Ectodermal cell (in vitro differentiated cells): ENCODE measurements around the gene CDC42EP5.

Experiments used
- H3K27ac ChIP-seq: 2 replicates; pipeline ENCODE4 v1.7.0; 2013; ENCODE audit warnings: mild to moderate bottlenecking, low read depth, low read length; ENCODE audit not compliant: insufficient read depth, poor library complexity, severe bottlenecking
- H3K27me3 ChIP-seq: 2 replicates; pipeline ENCODE4 v1.7.0; 2013; ENCODE audit warnings: mild to moderate bottlenecking, low read length; ENCODE audit not compliant: insufficient read depth, control insufficient read depth, poor library complexity, severe bottlenecking
- H3K36me3 ChIP-seq: one replicate; pipeline ENCODE4 v1.7.0; 2013; ENCODE audit warnings: low read length; ENCODE audit not compliant: control insufficient read depth, insufficient read depth
- H3K4me1 ChIP-seq: one replicate; pipeline ENCODE4 v1.7.0; 2013; ENCODE audit warnings: low read length; ENCODE audit not compliant: control insufficient read depth, insufficient read depth
- H3K4me3 ChIP-seq: 2 replicates; pipeline ENCODE4 v1.7.0; 2013; ENCODE audit warnings: low read depth, low read length, control low read depth; ENCODE audit not compliant: insufficient read depth
- H3K9me3 ChIP-seq: 2 replicates; pipeline ENCODE4 v1.7.0; 2013; ENCODE audit warnings: mild to moderate bottlenecking, low read length, moderate library complexity; ENCODE audit not compliant: control insufficient read depth
- WGBS, 2 experiments: methylation state at CpG; one replicate each; pipeline ENCODE4 v1.1.7; 2013; ENCODE audit warnings: missing lambda C conversion rate in 2 of 2; 5-methylcytosine and 5-hydroxymethylcytosine counted together

CDC42EP5 gene

DNA sequence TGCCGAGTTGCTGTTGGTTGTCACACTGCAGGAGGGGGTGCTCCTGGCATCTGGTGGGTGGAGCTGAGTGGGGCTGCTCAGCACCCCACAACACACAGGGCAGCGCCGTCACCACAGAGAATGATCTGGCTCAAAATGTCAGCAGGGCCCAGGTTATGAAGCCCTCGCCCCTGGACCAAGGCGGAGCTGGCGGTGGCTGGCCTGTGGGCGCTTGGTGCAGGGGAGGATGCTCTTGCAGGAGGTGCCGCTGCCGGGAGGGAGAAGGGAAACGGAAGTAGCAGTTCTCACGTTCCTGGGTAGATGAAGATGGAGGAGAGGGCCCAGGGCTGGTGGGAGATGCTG lies 38.3 kb downstream of the CDC42EP5 start:
- no peaks in the 10 kb centered on the region for H3K27me3 ChIP-seq
- no peak overlapping the region for H3K27ac ChIP-seq
- H3K36me3 ChIP-seq = peaks cover 4% of the 10 kb centered on the region
- no peak overlapping the region for H3K4me3 ChIP-seq
- H3K9me3 ChIP-seq = no peaks in the 10 kb centered on the region
- H3K4me1 ChIP-seq = peaks cover 37% of the 10 kb centered on the region
- WGBS, 2 experiments = 83 to 86% methylated on average over 11 of the region's 11 CpGs

DNA sequence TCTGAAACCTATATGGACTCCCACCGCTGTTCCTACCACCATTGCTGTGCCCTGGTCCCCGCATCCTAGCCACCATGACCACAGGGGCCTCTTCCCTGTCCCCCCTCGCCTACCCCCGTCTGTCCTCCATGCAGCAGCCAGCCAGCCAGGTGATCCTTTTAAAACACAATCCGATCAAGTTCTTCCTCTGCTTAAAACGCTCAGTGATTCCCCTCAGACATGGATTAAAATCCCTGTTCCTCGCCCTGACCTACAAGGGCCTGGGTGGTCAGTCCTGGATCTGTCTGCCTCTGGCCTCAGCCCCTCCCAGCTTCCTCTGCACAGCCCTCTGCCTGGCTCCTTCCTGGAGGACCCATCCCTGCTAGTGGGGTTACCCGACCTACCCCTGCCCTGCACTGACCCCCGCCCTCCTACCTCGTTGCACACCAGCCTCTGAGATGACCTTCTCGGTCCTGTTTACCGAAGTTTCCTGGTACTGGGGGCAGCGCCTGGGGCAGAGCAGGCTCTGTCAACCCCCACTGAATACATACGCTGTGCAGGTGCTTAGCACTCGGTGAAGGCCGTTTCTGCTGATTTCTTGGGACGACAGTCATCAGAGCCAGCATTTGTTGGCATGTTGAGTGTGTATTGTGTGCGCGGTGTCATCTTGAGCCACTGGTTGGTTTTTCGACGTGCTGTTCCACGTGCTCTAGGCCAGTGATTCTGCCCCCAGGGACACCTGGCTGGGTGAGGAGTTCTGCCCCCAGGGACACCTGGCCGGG lies 38.8 kb downstream of the CDC42EP5 start:
- Histone ChIP-seq H3K4me3 (no peak overlapping the region), H3K27ac (no peak overlapping the region), H3K9me3 (no peaks in the 10 kb centered on the region), H3K36me3 (peaks cover 4% of the 10 kb centered on the region), H3K4me1 (peaks cover 39% of the 10 kb centered on the region), H3K27me3 (no peaks in the 10 kb centered on the region)
- 90 to 91% methylated on average over 23 of the region's 23 CpGs for WGBS, 2 experiments

DNA sequence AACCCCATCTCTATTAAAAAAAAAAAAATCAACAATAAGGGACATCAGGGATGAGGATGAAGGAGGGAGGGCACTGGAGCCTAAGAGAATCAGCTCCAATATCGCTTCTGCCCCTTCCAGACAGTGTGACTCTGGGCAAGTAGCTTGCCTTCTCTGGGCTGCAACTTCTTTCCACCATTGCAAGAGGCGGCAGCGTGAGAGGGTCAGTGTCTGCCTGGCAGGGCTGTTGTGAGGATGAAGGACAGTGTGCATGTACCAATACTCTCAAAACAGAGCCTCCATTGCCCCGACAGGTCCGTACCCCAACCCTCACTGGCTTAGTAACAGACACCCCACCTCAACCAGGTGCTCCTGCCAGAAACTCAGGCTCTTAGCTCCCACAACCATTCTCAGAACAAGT lies 39.4 kb downstream of the CDC42EP5 start:
- Histone ChIP-seq H3K4me3 (no peak overlapping the region), H3K4me1 (peaks cover 37% of the 10 kb centered on the region), H3K27me3 (no peaks in the 10 kb centered on the region), H3K9me3 (no peaks in the 10 kb centered on the region), H3K27ac (no peak overlapping the region), H3K36me3 (peaks cover 4% of the 10 kb centered on the region)
- 91 to 95% methylated on average over 5 of the region's 5 CpGs for WGBS, 2 experiments

DNA sequence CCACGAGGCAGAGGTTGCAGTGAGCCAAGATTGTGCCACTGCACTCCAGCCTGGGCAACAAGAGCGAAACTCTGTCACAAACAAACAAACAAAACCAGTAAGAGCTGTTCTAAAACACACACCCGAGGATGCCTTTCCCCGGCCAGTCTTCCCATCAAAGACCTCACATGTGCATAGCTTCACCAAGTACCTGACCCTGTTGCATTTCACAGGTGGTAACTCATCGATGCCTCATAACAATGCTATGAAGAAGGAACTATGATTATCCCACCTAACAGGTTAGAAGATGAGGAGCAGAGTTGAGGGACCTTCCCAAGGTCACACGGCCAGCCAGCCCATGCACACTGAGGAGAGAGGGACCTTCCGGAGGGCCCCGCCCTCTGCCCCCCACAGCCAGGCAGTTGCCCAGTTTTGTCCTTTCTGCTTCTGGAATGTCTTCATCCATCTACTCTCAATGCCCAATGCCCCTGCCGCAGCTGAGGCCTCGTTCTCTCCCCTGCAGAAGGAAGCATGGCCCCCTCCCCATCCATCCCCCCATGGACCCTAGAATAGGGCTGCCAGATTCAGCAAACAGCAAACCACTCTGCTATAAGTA lies 40.9 kb downstream of the CDC42EP5 start:
- H3K4me1 ChIP-seq = peaks cover 37% of the 10 kb centered on the region

DNA sequence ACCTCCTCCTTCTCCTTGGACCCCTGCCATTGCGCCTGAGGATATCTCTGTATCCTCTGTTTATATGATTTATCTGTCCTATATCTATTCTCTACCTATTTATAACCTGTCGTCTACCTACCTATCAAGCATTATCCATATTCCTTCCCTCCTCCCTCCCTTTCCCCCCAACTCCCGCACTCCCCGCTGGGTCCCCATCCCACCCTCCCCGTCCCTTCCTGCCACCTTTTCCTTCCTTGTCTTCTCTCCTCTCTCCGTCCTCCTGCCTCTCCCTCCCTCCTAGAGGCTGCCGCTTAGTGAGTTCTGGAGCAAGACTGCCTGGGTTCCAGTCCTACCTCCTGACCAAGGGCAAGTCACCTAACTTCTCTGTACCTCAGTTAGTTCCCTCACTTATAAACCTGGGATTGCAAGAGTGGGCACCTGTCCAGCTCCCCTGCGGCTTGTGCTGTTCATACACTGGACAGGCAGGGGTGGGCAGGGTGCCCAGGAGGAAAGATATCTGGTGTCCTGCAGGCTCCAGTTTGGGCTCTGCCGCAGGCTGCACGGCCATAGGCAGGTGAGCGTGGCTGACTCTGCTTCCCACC lies 41.7 kb downstream of the CDC42EP5 start:
- H3K9me3 ChIP-seq = no peaks in the 10 kb centered on the region
- 86 to 92% methylated on average over 11 of the region's 11 CpGs for WGBS, 2 experiments
- peaks cover 31% of the 10 kb centered on the region for H3K4me1 ChIP-seq
- H3K27ac ChIP-seq = no peak overlapping the region
- H3K27me3 ChIP-seq = no peaks in the 10 kb centered on the region
- peaks cover 9% of the 10 kb centered on the region for H3K36me3 ChIP-seq
- H3K4me3 ChIP-seq = no peak overlapping the region

More for the DNA sequence above, 40.9 kb downstream of the CDC42EP5 start:
- Histone ChIP-seq H3K9me3 (no peaks in the 10 kb centered on the region), H3K27me3 (no peaks in the 10 kb centered on the region), H3K36me3 (peaks cover 4% of the 10 kb centered on the region), H3K4me3 (no peak overlapping the region), H3K27ac (no peak overlapping the region)
- 78 to 81% methylated on average over 10 of the region's 10 CpGs for WGBS, 2 experiments

DNA sequence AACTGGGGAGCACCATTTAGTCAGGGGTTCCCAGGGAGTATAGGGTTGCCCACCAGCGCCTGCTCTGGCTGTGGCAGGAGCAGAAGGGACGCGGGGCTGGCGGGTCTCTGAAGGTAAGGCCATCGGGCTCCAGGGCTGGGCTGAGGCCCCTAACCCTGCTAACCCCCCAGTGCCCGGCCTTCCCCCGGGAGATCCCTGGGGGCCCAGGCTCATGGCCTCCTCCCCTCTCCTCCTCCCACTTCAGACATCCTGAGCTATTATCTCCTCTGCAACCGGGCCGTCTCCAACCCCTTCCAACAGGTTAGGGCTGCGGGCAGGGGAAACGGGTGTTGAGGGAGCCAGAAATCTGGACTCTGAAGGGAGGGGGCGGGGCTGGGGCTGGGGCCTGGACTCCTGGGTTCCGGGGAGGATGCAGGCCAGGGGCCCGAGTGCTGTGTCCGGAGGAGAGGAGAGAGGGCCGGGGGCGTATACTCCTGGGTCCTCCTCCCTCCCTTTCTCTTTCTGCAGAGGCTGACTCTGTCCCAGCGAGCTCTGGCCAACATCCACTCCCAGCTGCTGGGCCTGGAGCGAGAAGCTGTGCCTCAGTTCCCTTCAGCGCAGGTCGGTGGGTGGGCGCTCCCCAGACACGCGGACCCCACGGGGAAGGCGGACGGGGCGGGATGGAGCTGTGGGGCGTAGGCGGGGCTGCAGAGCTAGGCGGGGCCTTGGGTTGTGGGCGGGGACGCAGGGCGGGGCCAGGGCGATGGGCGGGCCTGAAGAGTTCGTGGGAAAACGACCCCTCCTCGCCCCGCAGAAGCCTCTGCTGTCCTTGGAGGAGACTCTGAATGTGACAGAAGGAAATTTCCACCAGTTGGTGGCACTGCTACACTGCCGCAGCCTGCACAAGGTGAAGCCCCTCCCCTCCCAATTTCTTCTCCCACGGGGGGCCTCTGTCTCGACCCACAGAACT lies 42.5 kb downstream of the CDC42EP5 start:
- Histone ChIP-seq H3K36me3 (peaks cover 9% of the 10 kb centered on the region), H3K27me3 (no peaks in the 10 kb centered on the region), H3K27ac (no peak overlapping the region), H3K4me1 (peaks cover 23% of the 10 kb centered on the region), H3K9me3 (no peaks in the 10 kb centered on the region), H3K4me3 (no peak overlapping the region)
- 18 to 20% methylated on average over 42 to 43 of the region's 43 CpGs for WGBS, 2 experiments

DNA sequence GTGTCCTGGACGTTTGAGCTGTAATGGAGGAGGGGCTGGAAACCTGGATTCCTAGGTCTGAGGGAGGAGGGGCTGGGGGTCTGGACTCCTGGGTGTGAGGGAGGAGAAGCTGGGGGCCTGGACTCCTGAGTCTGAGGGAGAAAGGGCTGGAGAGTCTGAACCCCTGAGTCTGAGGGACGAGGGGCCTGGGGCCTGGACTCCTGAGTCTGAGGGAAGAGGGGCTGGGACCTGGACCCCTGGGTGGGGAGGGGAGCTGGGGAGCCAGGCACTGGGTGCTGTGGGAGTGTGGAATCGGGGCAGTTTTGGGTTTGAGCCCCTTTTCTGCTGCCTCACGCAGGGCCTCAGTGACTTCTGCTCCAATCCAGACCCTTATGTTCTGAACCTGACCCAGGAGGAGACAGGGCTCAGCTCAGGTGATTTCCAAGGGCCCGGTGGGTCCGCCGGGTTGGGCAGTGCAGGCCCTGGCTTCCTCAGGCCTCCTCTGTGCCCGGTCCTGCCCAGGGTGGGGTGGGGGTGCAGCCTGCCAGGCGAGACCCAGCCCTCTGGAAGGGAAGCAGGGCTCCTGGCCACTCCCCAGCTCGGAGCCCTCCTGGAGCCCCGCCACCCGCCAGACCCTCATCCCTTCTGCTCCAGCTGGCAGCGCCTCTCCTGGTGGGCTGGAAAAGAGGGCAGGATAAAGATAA lies 43.4 kb downstream of the CDC42EP5 start:
- Histone ChIP-seq H3K4me1 (peaks cover 14% of the 10 kb centered on the region), H3K4me3 (no peak overlapping the region), H3K27me3 (no peaks in the 10 kb centered on the region), H3K36me3 (peaks cover 14% of the 10 kb centered on the region), H3K9me3 (no peaks in the 10 kb centered on the region), H3K27ac (no peak overlapping the region)
- WGBS, 2 experiments = 82 to 83% methylated on average over 13 of the region's 13 CpGs

DNA sequence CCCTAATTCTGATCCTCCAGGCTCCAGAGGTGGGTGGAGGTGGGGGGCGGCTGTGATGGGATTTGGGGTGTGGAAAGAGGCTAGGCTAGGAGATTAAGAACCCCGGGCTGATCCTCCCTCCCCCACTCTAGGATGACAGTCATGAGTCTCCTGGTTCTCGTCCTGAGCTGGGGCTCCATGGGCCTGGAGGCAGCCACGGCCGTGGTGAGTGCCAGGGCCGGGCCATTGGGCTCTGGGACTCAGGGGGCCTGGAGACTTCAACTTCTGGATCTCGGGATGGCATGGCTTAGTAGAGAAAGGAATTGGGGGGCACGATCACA lies 44.0 kb downstream of the CDC42EP5 start:
- Histone ChIP-seq H3K27me3 (no peaks in the 10 kb centered on the region), H3K4me3 (no peak overlapping the region), H3K27ac (no peak overlapping the region), H3K9me3 (no peaks in the 10 kb centered on the region), H3K36me3 (peaks cover 19% of the 10 kb centered on the region), H3K4me1 (peaks cover 14% of the 10 kb centered on the region)
- 89 to 93% methylated on average over 8 of the region's 8 CpGs for WGBS, 2 experiments

DNA sequence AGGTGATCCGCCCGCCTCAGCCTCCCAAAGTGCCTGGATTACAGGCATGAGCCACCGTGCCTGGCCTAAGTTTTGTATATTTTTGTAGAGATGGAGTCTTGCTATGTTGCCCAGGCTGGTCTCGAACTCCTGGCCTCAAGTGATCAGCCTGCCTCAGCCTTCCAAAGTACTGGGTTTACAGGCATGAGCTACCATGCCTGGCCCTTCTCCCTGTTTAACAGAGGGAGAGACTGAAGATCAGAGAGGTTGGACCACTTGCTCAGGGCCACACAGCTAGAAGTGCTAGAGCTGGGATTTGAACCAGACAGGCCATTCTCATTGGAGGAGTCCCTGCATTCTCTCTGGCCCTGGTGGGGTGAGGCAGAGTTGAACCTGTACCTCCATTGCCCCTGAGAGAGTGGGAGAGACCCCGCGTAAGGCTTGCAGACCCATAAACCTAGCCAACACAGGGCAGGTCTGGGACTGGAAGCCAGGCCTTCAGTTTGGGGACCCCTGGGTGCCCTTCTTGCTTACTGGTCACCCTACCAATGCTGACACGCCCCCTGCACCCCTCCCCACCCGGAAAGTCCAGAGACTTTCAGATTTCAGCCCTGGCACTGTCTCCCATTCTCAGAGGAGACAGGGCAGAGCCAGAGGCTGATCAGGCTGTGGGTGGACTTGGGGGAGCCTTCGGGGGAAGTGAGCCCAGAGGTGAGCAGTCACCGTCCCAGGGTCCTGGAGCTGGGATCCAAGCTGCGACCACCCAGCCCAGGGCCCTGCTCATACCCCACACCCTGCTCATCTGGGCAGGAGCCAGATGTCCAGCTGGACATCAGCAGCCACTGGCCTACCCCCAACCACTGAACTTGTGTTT lies 44.5 kb downstream of the CDC42EP5 start:
- no peaks in the 10 kb centered on the region for H3K27me3 ChIP-seq
- H3K36me3 ChIP-seq = peaks cover 25% of the 10 kb centered on the region
- no peak overlapping the region for H3K27ac ChIP-seq
- H3K4me1 ChIP-seq = peaks cover 11% of the 10 kb centered on the region
- no peaks in the 10 kb centered on the region for H3K9me3 ChIP-seq
- 95 to 96% methylated on average over 11 of the region's 11 CpGs for WGBS, 2 experiments
- H3K4me3 ChIP-seq = no peak overlapping the region
